ENCODE measurements around the gene ERFL. TPM values are rescaled to one million over a fixed set of nuclear protein-coding genes. Genes with fewer than 3 reads are reported as not detected.

The ERFL gene
- total RNA-seq, 4 donors from 2014 or later: 0.32 to 0.42 (median 0.33) TPM; not detected in 1

DNA sequence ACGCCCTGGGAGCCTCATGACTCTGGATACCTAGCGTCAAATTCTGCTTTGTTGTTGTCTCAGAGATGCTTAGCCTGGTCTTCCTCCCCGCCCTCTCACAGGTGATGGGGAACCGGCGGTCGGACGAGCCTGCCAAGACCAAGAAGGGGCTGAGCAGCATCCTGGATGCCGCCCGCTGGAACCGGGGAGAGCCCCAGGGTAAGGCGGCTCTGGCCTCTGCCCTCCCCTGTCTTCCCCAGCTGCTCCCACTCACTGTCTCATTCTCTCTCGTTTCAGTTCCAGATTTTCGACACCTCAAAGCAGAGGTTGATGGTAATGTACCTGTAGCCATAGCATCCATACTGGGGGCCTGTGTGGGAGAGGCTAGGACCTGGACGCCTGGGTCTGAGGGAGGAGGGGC lies 33.9 kb downstream of the ERFL start:
- H3K9me3 ChIP-seq: no peaks in the 10 kb centered on the region
- DNase-seq (ENCODE audit: extremely low spot score): no peak
- intact Hi-C loops (cut with DNase I): no loop called here
- H3K4me3 ChIP-seq: no peak overlapping the region
- TF ChIP-seq POLR2AphosphoS5 (IDR thresholded peaks at IDR 0.05): no peak
- no peaks in the 10 kb centered on the region for H3K4me1 ChIP-seq
- H3K27ac ChIP-seq (replicated peaks in 1 of 4): no peak overlapping the region
- H3K36me3 ChIP-seq: peaks cover 57 to 93% (median 83%) of the 10 kb centered on the region in 4 donors
- 69% methylated on average over 9 of the region's 14 CpGs for WGBS
- no peaks in the 10 kb centered on the region for H3K27me3 ChIP-seq

DNA sequence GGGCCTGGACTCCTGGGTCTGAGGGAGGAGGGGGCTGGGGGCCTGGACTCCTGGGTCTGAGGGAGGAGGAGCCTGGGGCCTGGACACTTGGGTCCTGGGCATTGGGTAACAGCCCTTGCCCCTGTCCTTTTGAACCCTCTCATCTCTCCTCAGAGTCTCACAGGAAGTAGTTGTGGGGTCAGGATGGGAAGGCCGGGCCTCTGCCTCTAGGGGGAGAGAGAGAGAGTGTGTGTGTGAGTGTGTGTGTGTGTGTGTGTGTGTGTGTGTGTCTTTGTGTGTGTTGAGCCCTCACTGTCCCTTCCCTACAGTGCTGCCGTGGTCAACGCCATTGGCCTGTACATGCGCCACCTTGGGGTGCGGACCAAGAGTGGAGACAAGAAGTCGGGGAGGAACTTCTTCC lies 34.4 kb downstream of the ERFL start:
- 87% methylated on average over 6 of the region's 6 CpGs for WGBS
- no peaks in the 10 kb centered on the region for H3K9me3 ChIP-seq
- H3K36me3 ChIP-seq: peaks cover 57 to 93% (median 83%) of the 10 kb centered on the region in 4 donors
- no peak overlapping the region for H3K4me3 ChIP-seq
- intact Hi-C loops (cut with DNase I): no loop called here
- no peaks in the 10 kb centered on the region for H3K4me1 ChIP-seq
- DNase-seq (ENCODE audit: extremely low spot score): no peak
- TF ChIP-seq POLR2AphosphoS5 (IDR thresholded peaks at IDR 0.05) (no peak), EP300 (IDR thresholded peaks at IDR 0.05) (no peak), POLR2A (IDR thresholded peaks at IDR 0.05; ENCODE audit: low read depth) (no peak)
- TF ChIP-seq, protein P1, sequence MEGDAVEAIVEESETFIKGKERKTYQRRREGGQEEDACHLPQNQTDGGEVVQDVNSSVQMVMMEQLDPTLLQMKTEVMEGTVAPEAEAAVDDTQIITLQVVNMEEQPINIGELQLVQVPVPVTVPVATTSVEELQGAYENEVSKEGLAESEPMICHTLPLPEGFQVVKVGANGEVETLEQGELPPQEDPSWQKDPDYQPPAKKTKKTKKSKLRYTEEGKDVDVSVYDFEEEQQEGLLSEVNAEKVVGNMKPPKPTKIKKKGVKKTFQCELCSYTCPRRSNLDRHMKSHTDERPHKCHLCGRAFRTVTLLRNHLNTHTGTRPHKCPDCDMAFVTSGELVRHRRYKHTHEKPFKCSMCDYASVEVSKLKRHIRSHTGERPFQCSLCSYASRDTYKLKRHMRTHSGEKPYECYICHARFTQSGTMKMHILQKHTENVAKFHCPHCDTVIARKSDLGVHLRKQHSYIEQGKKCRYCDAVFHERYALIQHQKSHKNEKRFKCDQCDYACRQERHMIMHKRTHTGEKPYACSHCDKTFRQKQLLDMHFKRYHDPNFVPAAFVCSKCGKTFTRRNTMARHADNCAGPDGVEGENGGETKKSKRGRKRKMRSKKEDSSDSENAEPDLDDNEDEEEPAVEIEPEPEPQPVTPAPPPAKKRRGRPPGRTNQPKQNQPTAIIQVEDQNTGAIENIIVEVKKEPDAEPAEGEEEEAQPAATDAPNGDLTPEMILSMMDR (IDR thresholded peaks at IDR 0.05): no peak
- no peaks in the 10 kb centered on the region for H3K27me3 ChIP-seq
- no peak overlapping the region for H3K27ac ChIP-seq (replicated peaks in 1 of 4)

GRCh38 chr19:41892173-41892902 lies 35.9 kb downstream of the ERFL start:
- intact Hi-C loops (cut with DNase I): no loop called here
- WGBS: 87% methylated on average over 24 of the region's 34 CpGs
- Histone ChIP-seq H3K4me3 (no peak overlapping the region), H3K9me3 (no peaks in the 10 kb centered on the region), H3K27me3 (no peaks in the 10 kb centered on the region), H3K27ac (replicated peaks in 1 of 4) (no peak overlapping the region), H3K4me1 (peaks cover 6 to 8% (median 7%) of the 10 kb centered on the region in 4 donors), H3K36me3 (peaks cover 41 to 90% (median 79%) of the 10 kb centered on the region in 4 donors)
- TF ChIP-seq EP300 (IDR thresholded peaks at IDR 0.05): no peak
- TF ChIP-seq, protein P1 (IDR thresholded peaks at IDR 0.05): no peak
- no peak for TF ChIP-seq POLR2AphosphoS5 (IDR thresholded peaks at IDR 0.05)
- no peak for TF ChIP-seq POLR2A (IDR thresholded peaks at IDR 0.05; ENCODE audit: low read depth)
- DNase-seq (ENCODE audit: extremely low spot score): no peak

DNA sequence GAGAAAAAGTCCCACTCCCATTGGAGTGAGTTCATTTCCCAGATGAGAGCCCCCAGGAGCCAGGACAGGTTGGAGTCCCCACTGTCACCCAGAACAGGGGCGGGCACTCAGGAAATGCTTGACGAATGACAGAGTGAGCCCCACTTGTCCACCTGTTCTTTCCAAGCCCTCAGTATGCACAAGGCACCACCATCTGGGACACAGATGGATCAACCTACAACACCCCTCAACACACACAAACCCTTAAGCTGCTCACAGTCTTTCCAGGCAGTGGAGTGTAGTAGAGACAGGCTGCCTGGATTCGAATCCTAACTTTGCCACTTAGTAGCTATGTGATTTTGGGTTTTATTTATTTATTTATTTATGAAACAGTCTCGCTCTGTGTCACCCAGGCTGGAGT lies 37.3 kb downstream of the ERFL start:
- Histone ChIP-seq H3K4me3 (no peak overlapping the region), H3K27me3 (no peaks in the 10 kb centered on the region), H3K27ac (replicated peaks in 1 of 4) (no peak overlapping the region), H3K36me3 (peaks cover 34 to 76% (median 71%) of the 10 kb centered on the region in 4 donors), H3K4me1 (peaks cover 17 to 22% (median 20%) of the 10 kb centered on the region in 4 donors), H3K9me3 (no peaks in the 10 kb centered on the region)
- TF ChIP-seq POLR2AphosphoS5 (IDR thresholded peaks at IDR 0.05) (no peak), EP300 (IDR thresholded peaks at IDR 0.05) (no peak), POLR2A (IDR thresholded peaks at IDR 0.05; ENCODE audit: low read depth) (no peak)
- TF ChIP-seq, protein P1 (IDR thresholded peaks at IDR 0.05): no peak
- intact Hi-C loops (cut with DNase I): no loop called here
- DNase-seq (ENCODE audit: extremely low spot score): no peak
- 96% methylated on average over 4 of the region's 4 CpGs for WGBS

DNA sequence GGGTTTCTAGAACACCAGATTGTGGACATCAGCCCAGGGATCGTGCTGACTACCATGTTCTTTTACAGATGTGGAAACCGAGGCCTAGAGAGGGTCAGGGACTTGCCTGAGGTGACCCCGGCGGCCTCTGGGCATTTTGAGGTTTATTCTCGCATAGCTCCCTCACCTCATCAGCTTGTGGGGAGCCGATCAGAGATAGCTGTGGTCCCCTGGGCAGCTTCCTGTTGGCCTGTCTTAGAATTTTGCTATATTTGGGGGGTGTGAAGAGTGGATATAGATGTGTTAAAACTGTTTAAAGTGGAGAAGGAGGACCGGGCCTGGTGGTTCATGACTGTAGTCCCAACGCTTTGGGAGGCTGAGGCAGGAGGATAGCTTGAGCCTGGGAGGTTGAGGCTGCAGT lies 38.4 kb downstream of the ERFL start:
- DNase-seq (ENCODE audit: extremely low spot score): no peak
- TF ChIP-seq EP300 (IDR thresholded peaks at IDR 0.05) (no peak), POLR2A (IDR thresholded peaks at IDR 0.05; ENCODE audit: low read depth) (no peak), POLR2AphosphoS5 (IDR thresholded peaks at IDR 0.05) (no peak)
- TF ChIP-seq, protein P1 (IDR thresholded peaks at IDR 0.05): no peak
- WGBS: 89% methylated on average over 8 of the region's 8 CpGs
- H3K9me3 ChIP-seq: no peaks in the 10 kb centered on the region
- peaks cover 28 to 33% (median 30%) of the 10 kb centered on the region in 4 donors for H3K4me1 ChIP-seq
- H3K36me3 ChIP-seq: peaks cover 23 to 68% (median 62%) of the 10 kb centered on the region in 4 donors
- no peak overlapping the region for H3K27ac ChIP-seq (replicated peaks in 1 of 4)
- no peak overlapping the region for H3K4me3 ChIP-seq
- intact Hi-C loops (cut with DNase I): no loop called here
- H3K27me3 ChIP-seq: no peaks in the 10 kb centered on the region

Data from esophagus muscularis mucosa (tissue), 4 donors.